Measurements from ENCODE around the gene BRIP1.

GRCh38 chr17:61734012-61734411, 129.3 kb downstream of the BRIP1 start:
- TF ChIP-seq CTCF (IDR thresholded peaks at IDR 0.05) = no peak
- no peak for TF ChIP-seq POLR2AphosphoS5 (IDR thresholded peaks at IDR 0.05; ENCODE audit: low read depth, low read length)
- TF ChIP-seq REST (IDR thresholded peaks at IDR 0.05; ENCODE audit: insufficient read depth in 1 of 2, low read depth in 2 of 2, low read length in 1 of 2) = no peak
- TF ChIP-seq SIN3A (IDR thresholded peaks at IDR 0.05; ENCODE audit: borderline replicate concordance, insufficient read depth, low read depth, low read length) = no peak
- no peak for TF ChIP-seq TCF7L2 (IDR thresholded peaks at IDR 0.05; ENCODE audit: low read depth, low read length)
